Activated CD8-positive, alpha-beta memory T cell treated with anti-CD3 and anti-CD28 coated beads for 36 hours (primary cell): Measurements from ENCODE around the gene CPE. TPM values are rescaled to one million over a fixed set of nuclear protein-coding genes. Genes with fewer than 3 reads are reported as not detected.
"Not testable (repeated sequence)": the region's sequence is repeated elsewhere in the genome, so short reads cannot be mapped to it uniquely, and the experiment has no call there.

Experiments
- CTCF ChIA-PET: fragments of 350-600 bp; sonication (Branson Sonifier 250); formaldehyde crosslinking; loops from one replicate; lab custom pipeline; 2021; ENCODE audit warnings: antibody characterized with exemption; lab: Charles Lee
- POLR2A ChIA-PET: fragments of 350-600 bp; sonication (Branson Sonifier 250); formaldehyde crosslinking; loops from one replicate; lab custom pipeline; 2021; ENCODE audit warnings: antibody characterized with exemption; lab: Charles Lee
- total RNA-seq, 2 experiments: library from RNA; stranded (reverse); gene quantifications; one replicate each; pipeline ENCODE4 v1.2.3, GENCODE V29; 2021

CPE gene
- total RNA-seq, 2 experiments from 2014 or later, result not detected

DNA sequence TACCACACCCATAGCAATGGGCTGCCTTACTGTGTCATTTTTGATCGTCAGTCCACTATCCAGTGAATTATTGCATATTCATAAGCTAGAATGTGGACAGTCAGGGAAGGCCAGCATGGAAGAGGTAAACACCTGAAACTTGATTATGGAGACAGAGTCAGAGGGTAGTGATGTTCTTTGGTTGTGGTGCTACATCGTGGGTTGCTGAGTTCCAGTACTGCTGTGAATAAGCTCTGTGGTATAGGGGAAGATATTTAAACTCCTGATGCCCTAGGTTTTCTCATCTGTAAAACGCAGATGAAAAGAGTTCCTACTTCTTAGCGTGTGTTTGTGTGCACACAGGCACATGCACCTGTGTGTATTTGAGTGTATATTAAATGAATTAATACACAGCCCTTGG is 69.9 kb downstream of the CPE start:
- CTCF ChIA-PET, result no interaction called here
- POLR2A ChIA-PET, result no interaction called here

DNA sequence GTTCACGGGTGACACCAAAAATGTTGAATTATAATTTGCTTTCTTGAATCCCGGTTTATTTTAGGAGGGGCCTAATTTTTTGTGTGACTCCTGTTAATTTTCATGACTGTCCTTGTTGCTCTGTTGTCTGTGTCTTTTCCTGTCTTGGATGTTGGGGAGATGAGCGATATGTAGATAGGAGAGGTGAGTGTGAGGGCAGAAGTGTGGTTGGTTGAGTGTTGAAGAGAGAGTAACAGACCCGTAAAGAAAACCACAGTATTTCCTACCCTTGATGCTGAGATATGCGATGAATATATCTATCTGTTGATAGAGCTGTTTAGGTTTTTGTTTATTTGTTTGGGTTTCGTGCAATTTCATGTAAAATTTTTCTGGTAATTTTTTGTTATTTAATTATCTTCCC is 70.5 kb downstream of the CPE start:
- POLR2A ChIA-PET, result no interaction called here
- CTCF ChIA-PET, result no interaction called here

GRCh38 chr4:165450871-165451270 is 72.1 kb downstream of the CPE start:
- CTCF ChIA-PET, result no interaction called here

DNA sequence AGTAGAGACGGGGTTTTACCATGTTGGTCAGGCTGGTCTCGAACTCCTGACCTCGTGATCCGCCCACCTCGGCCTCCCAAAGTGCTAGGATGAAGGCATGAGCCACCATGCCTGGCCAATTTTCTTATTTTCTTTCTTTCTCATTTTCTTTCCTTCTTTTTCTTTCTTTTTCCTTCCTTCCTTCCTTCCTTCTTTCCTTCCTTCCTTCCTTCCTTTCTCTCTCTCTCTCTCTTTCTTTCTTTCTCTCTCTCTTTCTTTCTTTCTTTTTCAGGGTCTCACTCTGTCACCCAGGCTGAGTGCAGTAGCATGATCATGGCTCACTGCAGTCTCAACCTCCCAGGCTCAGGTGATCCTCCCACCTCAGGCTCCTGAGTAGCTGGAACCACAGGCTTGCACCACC is 74.3 kb downstream of the CPE start:
- POLR2A ChIA-PET, CTCF ChIA-PET: not testable (repeated sequence)

More at GRCh38 chr4:165450871-165451270, 72.1 kb downstream of the CPE start:
- POLR2A ChIA-PET, result no interaction called here

DNA sequence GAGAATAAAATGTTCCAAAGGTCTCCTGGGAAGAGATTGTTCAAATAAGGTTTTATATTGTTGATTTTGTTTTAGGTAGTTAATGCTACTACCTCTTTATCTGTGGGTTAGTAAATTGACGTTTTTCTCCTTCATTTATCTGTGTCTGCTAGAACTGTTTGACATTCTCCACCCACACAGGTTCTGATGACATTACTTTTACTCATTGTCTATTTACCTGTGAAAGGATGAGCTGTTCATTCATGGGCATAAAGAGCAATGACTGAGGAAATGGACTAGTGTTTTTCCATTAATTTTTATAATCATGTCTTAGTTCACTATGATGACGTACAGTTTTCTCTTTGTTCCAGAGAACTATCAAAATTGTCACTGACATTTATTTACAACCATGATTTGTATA is 75.6 kb downstream of the CPE start:
- POLR2A ChIA-PET, result no interaction called here
- CTCF ChIA-PET, result no interaction called here

GRCh38 chr4:165457793-165458192 is 79.0 kb downstream of the CPE start:
- CTCF ChIA-PET, result no interaction called here
- POLR2A ChIA-PET, result no interaction called here

DNA sequence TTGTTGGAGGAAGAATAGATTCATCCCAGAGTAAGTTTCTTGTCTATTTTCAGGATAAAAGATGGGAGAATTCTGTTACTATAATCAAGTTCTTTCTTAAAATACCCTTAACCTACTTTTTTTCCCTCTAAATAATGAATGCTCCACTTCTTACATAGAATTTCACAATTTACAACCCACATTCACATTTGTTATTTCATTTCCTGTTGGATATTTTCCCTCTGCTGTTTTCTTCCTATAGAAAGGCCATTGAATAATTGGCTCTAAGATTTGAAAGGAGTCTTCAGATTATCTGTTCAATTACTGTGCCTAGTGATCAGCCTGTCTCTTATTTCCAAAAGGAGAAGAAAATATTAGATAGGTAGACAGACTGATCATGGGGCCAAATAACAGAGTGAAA is 79.7 kb downstream of the CPE start:
- CTCF ChIA-PET, result no interaction called here
- POLR2A ChIA-PET, result no interaction called here

DNA sequence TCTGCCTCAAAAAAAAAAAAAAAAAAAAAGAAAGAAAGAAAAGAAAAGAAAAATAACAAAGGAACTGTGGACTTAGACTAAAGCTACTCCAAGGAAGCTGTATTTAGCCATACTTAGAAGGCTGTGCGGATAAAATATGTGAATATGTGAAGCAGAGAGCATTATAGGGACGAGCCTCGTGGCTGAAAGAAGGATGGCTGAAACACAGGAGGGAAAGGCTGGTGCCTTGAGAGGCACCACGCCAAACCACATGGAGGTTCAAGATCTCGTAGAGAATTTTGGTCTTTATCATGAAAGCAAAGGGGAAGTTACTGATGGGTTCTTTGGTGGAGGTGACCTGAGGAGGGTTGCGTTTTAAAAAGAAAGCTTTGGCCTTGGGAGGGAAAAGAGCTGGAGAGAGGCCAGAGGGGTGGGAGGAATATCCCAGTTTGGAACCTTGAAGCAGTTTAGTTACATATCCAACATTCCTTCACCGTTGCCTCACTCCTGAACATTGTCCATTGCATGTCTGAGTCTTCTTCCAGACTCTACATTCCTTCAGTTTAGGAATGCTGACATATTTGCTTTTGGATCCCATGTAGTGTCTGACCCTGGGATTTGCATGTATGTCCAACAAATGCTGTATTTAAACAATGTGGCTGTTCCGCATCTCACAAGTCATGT is 82.5 kb downstream of the CPE start:
- CTCF ChIA-PET, result interaction anchor here (3.6 kb wide), 1 partner anchor 330 kb away, joined by 12 read pairs; no protein-coding TSS in a partner anchor
- POLR2A ChIA-PET, result no interaction called here

- ChIA-PET POLR2A (no interaction called here), CTCF (interaction anchor here (3.6 kb wide), 1 partner anchor 331 kb away, joined by 12 read pairs; no protein-coding TSS in a partner anchor)
These were observed 83.2 kb downstream of the CPE start for GRCh38 chr4:165462009-165462408.

- POLR2A ChIA-PET, result no interaction called here
These were observed 85.6 kb downstream of the CPE start for GRCh38 chr4:165464376-165464775.

DNA sequence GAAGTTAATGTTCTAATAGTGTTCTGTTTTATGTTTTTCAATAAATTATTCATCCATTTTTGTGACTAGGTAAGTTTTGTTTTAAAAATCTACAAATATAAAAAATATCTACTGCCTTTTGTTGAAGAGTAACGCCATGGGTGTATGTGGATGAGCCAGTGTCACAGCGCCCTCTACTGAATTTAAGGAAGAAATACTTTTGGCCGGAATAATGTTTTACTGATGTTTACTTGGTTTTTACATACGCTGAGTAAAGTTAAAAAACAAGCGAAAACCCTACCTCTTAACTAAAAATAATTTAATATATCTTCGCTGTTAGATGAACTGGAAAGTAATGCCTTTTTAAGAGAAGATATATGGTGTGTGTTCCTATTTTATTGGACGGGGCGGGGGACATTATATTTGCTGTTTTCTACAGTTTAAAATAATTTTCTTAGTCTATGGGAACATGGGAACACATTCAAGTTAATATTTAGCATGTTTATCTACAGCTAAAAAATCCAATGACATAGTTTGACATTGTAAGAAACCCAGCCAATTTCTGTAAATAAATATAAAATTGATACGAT is 86.1 kb downstream of the CPE start:
- ChIA-PET CTCF (interaction anchor here (0.6 to 1.1 kb wide), 3 partner anchors 62 to 352 kb away, joined by 3 to 5 read pairs (median 3); partner anchors contain the start of gene TMEM192), POLR2A (no interaction called here)

More at GRCh38 chr4:165464376-165464775, 85.6 kb downstream of the CPE start:
- CTCF ChIA-PET, result interaction anchor here (0.9 to 1.1 kb wide), 2 partner anchors 333 to 351 kb away, joined by 3 to 5 read pairs; partner anchors contain the start of gene TMEM192

- CTCF ChIA-PET, result no interaction called here
- POLR2A ChIA-PET, result no interaction called here
These were observed 91.2 kb downstream of the CPE start for GRCh38 chr4:165470009-165470408.

GRCh38 chr4:165472943-165473676 is 94.3 kb downstream of the CPE start:
- ChIA-PET CTCF (no interaction called here), POLR2A (no interaction called here)

GRCh38 chr4:165474784-165475705 is 96.2 kb downstream of the CPE start:
- ChIA-PET CTCF (no interaction called here), POLR2A (no interaction called here)

DNA sequence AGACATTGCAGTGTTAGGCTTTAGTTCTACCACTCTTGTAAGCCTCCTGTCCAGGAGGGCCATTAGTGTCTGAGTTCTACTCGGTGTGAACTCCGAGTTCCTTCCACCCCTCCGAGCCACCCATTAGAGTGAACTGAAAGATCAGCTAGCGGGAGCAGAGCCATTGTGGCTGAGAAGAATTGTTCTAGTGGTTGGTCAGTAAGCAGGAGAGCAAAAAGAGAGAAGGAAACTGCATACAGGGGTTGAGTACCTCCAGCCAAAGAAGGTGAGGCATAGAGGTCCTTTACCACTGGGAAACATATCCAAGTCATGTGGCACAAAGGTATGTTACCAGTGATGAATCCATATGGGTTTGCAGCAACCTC is 96.9 kb downstream of the CPE start:
- CTCF ChIA-PET, result no interaction called here

GRCh38 chr4:165476214-165477098 is 97.6 kb downstream of the CPE start:
- CTCF ChIA-PET, result no interaction called here
- POLR2A ChIA-PET, result no interaction called here

More for the DNA sequence above, 96.9 kb downstream of the CPE start:
- POLR2A ChIA-PET, result no interaction called here

GRCh38 chr4:165477799-165478198 is 99.0 kb downstream of the CPE start:
- ChIA-PET POLR2A (no interaction called here), CTCF (no interaction called here)

- CTCF ChIA-PET, result no interaction called here
- POLR2A ChIA-PET, result no interaction called here
These were observed 99.5 kb downstream of the CPE start for GRCh38 chr4:165478260-165478659.
